8988T (cell line): ENCODE results near the gene SEPTIN3.
"Not testable (repeated sequence)": the region's sequence is repeated elsewhere in the genome, so short reads cannot be mapped to it uniquely, and the experiment has no call there.

Experiments used
- DNase-seq: peaks from one replicate; pipeline ENCODE4 v3.0.0; 2011

Gene SEPTIN3

GRCh38 chr22:41940832-41941765, 28.1 kb upstream of the SEPTIN3 start:
- DNase-seq = no peak

DNA sequence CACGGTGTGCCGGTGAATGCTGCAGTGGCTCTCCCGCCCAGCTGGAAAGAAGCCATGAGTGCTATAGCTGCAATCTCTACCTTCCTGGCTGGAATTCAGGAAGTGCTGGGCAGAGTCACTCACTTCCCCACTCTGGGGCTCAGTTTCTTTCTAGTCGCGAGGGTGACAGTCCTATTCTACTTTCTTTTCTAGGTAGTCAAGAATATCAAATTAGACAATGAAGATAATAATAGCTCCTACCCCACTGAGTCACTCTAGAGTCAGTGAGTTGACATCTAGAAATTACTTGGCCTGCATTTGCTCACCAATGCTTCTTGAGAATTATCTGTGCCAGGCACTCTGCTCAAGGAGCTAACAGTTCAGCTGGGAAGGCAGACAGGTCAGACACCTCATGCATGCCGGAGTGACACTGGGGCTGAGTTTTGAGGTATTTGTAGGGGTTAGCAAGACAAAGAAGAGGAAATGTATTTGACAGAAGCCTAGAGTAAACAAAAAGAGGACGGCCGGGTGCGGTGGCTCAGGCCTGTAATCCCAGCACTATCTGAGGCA, 25.5 kb upstream of the SEPTIN3 start:
- DNase-seq = no peak

DNA sequence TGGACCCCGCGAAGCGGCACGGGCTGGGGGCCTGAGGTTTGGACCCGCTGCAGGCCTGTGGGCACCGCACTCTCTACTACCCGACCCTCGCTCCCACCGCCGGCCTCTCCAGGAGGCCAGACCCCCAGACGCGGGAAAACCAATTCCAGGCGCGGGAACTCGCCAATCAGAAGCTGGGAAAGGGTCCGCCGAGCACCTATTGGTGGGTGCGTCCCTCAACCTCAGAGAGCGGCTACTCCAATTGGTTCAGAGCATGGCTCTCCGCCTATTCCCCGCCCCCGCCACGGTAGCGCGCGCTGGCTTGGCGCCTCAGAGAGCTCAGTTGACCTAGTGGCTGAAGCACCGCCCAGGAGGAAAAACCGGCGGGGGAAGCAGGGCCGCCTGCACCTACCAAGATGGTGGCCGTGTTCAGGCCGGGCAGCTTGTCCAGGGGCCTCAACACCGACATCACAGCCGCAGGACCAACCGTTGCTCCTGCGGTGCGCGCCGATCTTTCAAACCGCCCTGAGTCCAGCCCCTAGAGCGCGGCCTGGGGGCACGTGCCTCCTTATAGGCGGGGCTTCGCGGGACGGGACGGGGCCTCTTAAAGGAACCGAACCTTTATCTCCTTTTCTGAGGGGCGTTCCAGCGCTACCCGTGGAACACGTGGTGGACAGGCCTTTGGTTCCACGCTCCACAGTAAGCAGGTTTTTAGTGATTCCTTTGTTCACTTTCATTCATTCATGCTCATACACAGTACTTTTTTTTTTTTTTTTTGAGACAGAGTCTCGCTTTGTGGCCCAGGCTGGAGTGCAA, 22.4 kb upstream of the SEPTIN3 start, which contains the start of gene CENPM:
CENPM (minus strand) TSS at position 524 of the 795 bp plus-strand sequence; CDS start at position 448, 76 bp downstream.
- peak; percentile 50 for DNase-seq

DNA sequence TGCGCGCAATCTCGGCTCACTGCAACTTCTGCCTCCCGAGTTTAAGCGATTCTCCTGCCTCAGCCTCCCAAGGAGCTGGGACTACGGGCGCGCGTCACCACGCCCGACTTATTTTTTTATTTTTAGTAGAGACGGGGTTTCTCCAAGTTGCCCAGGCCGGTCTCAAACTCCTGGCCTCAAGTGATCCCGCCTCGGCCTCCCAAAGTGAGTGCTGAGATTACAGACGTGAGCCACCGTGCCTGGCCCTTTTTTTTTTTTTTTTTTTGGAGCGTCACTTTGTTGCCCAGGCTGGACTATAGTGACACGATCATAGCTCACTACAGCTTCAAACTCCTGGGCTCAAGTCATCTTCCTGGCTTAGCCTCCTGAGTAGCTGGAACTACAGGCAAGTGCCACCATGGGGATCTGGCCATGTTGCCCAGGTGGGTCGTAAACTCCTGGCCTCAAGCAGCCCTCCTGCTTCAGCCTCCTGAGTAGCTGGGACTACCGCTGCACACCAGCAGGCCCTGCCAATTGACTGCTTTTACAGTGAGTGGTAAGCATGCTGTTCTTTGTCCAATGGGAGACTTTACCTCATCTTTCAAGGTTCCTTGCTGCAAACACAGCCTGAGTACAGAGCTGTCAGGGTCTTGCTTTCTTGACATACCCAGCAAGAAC, 21.7 kb upstream of the SEPTIN3 start:
- DNase-seq = no peak

DNA sequence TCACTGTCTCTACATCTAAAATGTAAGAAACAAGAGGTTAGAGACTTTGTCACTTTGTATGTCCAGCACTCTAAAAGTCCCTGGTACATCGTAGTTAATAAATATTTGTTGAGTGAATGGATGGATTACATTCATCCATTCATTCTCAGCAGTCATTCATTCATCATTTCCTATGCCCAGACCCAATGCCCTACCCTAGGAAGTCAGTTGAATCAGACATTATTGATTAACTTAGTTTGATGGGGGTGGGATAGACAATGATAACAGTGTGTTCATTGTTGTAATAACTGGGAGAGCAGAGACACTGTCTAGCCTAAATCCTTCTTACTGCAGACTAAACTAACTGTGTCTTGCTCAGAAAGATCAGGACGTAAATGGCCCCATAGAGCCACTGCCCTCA, 21.1 kb upstream of the SEPTIN3 start:
- DNase-seq = no peak

GRCh38 chr22:41948928-41949296, 20.3 kb upstream of the SEPTIN3 start:
- not testable (repeated sequence) for DNase-seq

DNA sequence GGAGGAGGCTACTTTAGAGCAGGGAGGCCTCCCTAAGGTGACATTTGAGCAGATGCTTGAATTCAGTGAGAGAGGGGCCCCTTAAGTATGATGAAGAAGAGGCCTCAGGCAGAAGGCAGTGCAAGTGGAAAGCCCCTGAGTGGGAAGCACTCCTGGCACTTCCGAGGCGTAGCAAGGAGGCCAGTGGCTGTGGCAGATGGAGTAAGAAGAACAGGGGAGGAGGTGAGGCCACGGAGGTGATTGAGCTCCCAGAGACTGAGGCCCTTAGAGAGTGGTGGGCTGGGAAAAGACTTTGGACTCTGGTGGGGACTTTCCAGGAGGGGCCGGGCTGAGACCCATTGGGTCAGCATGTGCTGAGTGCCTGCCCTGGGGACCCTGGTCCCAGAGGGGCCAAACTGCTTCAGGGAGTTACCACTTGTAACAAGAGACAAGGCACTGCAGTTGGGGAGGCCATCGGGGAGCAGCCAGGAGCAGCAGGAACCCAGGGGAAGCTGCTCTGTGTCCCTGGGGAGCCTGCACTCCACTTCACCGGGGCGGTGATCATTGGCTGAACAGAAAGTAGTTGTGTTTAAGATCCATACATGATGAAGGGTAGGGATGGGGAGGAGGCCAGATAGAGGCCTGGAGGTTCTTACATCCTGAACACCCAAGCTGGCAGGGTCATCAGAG, 19.8 kb upstream of the SEPTIN3 start:
- DNase-seq = no peak

DNA sequence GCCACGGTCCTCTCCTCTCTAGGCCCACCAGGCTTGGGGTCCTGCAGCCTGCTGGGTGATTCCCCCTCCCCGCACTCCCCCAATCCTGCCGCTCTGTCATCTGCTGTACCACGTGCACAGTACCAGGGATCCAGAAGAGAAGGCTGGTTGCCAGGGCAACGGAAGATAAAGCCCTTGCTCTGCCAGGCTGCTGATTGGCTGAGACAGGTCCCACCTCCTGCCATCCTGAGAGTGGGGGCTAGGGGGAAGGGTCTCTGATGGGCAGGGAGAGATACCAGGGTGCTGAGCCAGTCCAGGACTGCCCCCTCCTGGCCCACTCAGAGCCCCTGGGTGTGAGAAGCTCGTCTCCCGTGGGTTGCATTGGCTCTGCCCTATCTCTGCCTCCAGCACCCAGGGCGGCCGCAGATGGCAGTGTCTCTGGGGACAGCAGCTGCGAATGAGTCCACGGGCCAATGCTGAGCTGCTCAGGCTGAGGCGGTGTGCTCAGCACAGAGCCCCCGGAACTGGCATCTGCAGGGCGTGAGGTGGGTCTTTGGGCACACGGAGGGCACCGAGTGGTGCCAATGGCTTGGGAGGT, 17.3 kb upstream of the SEPTIN3 start, which contains the start of gene SMIM45:
SMIM45 (plus strand) TSS at position 253 of the 577 bp plus-strand sequence.
- no peak for DNase-seq

GRCh38 chr22:41952713-41953112, 16.5 kb upstream of the SEPTIN3 start:
- no peak for DNase-seq

- DNase-seq = no peak
These were observed 11.2 kb upstream of the SEPTIN3 start for GRCh38 chr22:41957941-41958556.

DNA sequence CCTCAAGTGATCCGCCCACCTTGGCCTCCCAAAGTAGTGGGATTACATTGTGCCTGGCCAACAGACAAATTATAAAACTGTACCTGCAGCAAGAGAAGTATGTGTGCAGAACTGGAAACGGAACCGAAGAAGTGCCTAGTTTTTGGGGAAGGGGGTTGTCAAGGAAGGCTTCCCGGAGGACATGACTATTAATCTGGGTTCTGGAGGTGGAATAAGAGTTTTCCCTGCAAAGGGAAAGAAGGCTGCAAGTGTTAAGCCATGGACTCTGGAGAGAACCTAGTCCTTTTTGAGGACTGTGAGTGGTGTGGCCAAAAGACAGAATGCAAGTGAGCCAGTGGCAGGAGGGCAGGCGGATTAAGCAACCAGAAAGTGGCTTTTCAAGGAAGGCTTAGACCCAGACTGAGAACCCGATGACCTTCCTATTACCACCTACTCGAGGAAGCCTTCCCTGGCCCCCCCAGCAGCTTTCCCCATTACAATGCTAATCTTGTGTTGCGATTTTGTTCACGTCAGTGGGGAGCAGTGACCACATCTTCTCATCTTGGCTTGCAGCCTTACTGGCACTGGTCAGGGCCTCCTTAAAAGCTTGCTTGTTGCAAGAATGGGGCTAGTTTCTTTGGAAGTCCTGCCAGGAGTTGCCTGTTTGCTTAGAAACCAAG, 5.7 kb upstream of the SEPTIN3 start:
- DNase-seq = no peak

DNA sequence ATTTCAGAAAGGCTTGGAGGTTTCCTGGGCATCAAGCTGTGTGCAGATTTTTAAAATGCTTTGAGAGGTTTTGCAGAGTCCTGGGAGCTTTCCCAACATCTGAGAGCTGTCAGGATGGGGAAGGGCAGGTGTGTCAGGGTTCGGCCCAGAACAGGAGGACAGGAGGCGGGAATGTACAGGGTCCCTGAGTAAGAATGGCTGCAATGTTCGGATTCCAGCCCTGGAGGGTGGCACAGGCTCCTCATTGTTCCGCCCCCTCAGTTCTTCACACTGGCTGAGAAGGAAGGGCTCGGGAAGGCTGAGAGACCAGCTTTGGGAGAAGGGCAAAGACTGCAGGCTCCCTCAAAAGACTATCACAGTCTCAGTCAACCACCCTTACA, 5.1 kb upstream of the SEPTIN3 start:
- no peak for DNase-seq

DNA sequence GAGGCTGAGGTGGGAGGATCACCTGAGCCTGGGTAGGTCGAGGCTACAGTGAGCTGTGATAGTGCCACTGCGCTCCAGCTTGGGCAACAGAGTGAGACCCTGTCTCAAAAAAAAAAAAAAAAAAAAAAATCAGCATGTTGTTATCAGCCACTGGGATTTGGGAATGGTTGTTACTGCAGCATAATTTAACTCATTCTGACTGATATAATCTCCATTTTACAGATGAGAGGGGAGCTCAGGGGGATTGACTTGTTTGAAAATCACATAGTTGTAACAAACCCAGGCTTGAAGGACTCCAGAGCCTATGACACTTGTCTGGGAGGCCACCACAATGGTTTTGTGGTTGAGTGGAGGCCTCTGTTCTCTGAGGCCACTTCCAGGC, 3.0 kb upstream of the SEPTIN3 start:
- no peak for DNase-seq

- no peak for DNase-seq
These were observed 2.5 kb upstream of the SEPTIN3 start for GRCh38 chr22:41966607-41967240.

GRCh38 chr22:41968601-41969000, 642 bp upstream of the SEPTIN3 start:
- DNase-seq = no peak

DNA sequence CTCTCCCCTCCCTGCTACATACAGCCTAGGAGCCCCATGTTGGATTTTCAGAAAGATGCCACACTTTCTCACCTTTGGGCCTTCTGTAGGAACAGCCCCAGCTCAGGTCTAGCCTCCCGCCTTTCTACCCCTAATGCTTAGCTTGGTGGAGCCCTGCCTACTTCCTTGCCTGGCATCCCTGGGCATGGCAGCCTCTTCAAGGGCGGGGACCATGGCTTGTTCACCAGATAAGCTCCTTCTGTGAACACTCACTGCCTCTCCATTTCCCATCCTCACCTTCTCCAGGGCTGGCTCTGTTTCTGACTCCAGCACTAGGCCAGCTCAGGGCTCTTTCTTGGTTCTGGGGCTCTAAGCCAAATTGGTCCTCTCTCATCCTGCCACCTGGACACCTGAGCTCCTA, 1.4 kb downstream of the SEPTIN3 start:
- DNase-seq = no peak

DNA sequence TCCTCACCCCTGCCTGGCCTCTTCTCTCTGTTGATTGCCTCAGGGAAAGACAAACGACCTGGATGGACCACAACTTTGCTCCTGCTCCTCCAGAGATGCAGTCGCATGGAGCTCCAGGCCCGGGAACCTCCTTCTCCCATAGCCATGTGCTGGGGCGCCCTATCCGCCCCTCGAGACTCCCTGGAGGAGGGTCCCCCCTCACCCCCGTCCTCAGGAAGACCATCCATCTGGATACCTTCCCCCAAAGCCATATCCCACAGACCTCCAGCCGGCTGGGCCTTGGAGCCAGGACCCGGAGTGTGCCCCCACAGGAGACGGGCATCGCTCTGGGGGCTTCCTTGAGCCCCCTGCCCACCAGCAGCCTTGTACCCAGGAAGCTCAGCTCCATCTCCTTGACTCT, 2.2 kb downstream of the SEPTIN3 start:
- no peak for DNase-seq

- DNase-seq = no peak
These were observed 5.5 kb downstream of the SEPTIN3 start for GRCh38 chr22:41974691-41975290.

GRCh38 chr22:41975299-41976069, 6.2 kb downstream of the SEPTIN3 start:
- DNase-seq = no peak
